GM12801 (cell line): ENCODE results near the gene KCNIP4.

Experiments used
- TF ChIP-seq, protein P1 (sequence below): IDR thresholded peaks from one replicate; pipeline ENCODE4 v1.5.1; 2011; ENCODE audit warnings: control low read depth; ENCODE audit not compliant: insufficient read length; ENCODE audit errors: extremely low read depth

Gene KCNIP4

DNA sequence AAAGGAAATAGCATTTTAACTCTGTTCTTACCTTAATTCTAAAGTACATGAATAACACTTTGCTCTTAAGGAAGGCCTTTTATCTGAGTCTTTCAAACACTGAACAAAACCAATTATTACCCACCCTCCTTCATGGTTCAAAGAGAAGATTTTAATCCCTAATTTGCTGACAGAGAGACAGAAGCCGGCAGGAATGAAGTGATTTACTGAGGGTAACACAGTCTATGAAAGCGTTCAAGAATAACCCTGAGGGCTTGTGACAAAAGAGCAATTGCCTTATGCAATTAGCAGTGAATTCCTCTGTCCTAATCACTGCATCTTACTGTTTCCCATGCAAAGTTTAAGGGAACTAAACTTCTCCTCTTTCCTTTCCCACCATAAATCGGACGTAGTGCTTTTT lies 1104.3 kb downstream of the KCNIP4 start:
- TF ChIP-seq, protein P1, sequence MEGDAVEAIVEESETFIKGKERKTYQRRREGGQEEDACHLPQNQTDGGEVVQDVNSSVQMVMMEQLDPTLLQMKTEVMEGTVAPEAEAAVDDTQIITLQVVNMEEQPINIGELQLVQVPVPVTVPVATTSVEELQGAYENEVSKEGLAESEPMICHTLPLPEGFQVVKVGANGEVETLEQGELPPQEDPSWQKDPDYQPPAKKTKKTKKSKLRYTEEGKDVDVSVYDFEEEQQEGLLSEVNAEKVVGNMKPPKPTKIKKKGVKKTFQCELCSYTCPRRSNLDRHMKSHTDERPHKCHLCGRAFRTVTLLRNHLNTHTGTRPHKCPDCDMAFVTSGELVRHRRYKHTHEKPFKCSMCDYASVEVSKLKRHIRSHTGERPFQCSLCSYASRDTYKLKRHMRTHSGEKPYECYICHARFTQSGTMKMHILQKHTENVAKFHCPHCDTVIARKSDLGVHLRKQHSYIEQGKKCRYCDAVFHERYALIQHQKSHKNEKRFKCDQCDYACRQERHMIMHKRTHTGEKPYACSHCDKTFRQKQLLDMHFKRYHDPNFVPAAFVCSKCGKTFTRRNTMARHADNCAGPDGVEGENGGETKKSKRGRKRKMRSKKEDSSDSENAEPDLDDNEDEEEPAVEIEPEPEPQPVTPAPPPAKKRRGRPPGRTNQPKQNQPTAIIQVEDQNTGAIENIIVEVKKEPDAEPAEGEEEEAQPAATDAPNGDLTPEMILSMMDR: no peak

DNA sequence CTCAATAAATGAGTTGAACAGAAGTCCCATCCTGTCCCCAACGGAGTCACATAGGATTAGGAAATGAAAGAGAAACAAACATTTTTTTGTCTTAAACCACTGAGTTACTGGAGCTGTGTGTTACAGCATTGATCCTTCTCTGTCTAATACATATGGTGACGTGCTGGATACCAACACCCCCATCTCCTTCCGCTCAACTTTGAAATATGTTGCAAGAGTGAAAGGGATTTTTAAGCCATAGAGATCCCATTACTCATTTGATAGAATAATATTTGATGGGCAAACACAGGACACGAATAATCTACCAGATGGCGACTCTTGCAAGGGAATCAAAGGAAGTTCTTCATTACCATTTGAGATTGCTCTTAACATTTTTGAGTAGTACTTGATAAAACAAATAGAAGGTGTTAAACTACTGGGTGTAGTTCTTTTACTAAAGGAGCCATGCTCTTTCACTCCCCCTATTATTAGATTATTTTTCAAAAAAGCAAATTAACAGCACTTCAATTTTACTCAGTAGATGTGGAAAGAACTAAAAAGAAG lies 1107.9 kb downstream of the KCNIP4 start:
- TF ChIP-seq, protein P1: no peak

DNA sequence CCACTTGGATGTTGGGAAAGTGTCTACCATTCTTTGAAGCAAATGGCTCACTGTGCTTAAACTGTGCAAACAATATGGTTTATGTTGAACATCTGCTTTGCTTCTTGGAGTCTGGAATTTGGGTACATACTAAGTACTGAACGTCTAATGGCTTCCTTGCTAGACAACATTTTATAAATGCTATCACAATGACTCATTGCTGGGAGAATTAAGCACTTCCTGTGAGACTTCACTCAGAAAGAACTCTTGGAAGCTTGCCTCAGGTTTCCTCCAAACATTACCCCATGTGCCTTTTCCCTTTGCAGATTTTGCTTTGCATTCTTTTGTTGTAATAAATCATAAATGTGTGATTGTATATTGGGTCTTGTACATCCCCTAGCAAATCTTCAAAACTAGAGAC lies 1108.6 kb downstream of the KCNIP4 start:
- TF ChIP-seq, protein P1: no peak

DNA sequence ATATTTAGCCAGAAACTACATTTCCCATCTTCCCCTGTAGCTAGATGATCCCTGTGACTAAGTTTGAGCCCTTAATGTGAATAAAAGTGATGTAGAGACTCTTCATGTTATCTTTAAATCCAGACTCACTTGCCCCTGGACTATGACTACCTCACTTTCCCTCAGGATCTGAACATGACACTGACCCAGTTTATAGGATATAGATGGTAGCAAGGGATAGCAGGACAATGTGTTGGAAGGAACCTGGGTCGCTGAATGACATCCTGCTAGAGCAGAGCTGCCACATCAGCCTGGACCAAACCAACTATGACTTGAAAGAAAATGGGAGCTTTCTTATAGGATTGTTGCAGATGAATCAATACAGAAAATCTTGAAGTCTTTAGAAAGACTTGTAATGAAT lies 1110.1 kb downstream of the KCNIP4 start:
- TF ChIP-seq, protein P1: no peak

DNA sequence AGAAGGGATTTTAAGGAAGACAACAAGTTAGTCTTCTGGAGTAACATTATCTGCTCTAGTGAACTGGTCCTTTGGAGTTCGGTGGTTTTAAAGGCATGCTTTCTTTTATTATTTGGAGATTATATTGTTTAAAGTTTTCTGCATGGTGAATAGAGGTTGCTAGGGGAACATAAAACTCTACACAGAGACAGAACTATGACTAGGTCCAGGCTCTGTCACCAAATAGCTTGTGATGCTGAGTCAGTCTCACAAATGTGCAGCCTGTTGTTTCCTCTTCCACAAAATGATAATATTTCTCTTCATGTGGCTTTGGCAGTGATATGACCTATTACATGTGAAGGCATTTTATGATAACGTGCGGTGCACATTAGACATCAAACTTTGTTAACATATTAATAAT lies 1115.7 kb downstream of the KCNIP4 start:
- TF ChIP-seq, protein P1: no peak

DNA sequence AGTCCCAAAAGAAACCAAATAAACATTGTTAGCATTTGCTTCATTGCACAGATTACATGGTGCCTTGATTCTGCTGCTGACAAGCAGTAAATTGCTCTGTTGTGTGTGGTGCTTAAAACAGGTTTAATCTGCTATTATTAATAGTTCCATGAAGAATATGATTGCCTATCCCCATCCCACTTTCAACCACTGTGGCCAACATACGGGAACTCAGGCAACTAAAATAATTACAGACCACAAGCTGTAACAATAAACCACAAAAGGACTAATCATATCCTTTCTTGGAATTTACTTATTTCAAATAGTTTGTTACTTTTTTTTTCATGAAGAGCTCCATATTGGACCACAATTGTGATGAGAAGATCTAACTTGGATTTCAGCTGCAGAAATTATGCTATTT lies 1116.8 kb downstream of the KCNIP4 start:
- TF ChIP-seq, protein P1: no peak

DNA sequence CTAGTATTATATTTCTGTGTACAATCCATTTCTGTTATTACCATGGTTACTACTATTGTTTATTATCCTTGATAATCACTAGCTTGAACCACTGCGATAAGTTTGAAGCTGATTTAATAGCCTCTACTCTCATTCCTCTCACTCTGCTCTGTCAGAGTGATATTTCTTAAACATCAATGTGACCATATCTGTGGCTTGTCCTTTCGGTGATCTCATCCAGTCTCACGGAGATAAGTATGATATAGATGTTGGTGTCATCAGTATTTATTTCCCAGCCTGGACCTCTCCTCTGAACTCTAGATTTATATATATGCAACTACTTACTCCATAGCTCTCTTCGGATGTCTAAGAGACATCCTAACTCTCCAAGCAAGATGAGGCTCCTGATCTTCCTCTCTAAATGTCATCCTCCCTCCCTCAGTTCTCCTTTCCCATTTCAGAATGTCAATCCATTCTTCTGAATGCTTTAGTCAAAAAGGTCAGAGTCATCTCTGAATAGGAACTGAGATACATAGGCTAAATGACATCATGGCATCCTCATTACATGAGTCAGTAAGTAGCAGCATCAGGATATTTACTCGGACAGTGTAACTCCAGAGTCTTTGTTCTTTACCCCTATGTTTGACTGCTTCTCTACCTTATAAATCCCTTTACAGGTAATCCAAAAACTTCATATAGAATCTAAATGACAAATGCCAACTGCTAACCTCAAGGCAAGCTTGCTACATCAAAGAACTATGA lies 1118.8 kb downstream of the KCNIP4 start:
- TF ChIP-seq, protein P1: no peak
